Cardiac muscle cell (in vitro differentiated cells and primary cell): Measurements from ENCODE around the gene FEM1A. TPM values are rescaled to one million over a fixed set of nuclear protein-coding genes. Genes with fewer than 3 reads are reported as not detected.
"Not testable (repeated sequence)": the region's sequence is repeated elsewhere in the genome, so short reads cannot be mapped to it uniquely, and the experiment has no call there.

Source experiments
- DNase-seq, 2 donors: peaks; one replicate each; pipeline versions ENCODE4 v3.0.0 to v3.0.0-alpha.2; 2010 to 2017; ENCODE audit warnings: low read depth in 1 of 2, low spot score in 1 of 2
- H3K27ac ChIP-seq: fragments of 200-600 bp; sonication (generic); 2 replicates; pipeline ENCODE4 v1.5.1; 2016
- H3K27me3 ChIP-seq: fragments of 200-600 bp; sonication (generic); 2 replicates; pipeline ENCODE4 v1.6.0; 2016; ENCODE audit warnings: control low read depth
- H3K36me3 ChIP-seq: fragments of 200-600 bp; sonication (generic); 2 replicates; pipeline ENCODE4 v1.5.1; 2016; ENCODE audit warnings: control low read depth
- H3K4me1 ChIP-seq: fragments of 200-600 bp; sonication (generic); 2 replicates; pipeline ENCODE4 v1.8.1; 2017; ENCODE audit warnings: low read depth, mild to moderate bottlenecking, mixed run types
- H3K4me3 ChIP-seq: fragments of 200-600 bp; sonication (generic); 2 replicates; pipeline ENCODE4 v1.5.1; 2016; ENCODE audit warnings: mild to moderate bottlenecking
- H3K9me3 ChIP-seq: fragments of 200-600 bp; sonication (generic); 2 replicates; pipeline ENCODE4 v1.5.1; 2017; ENCODE audit warnings: low read depth, mild to moderate bottlenecking, control low read depth
- CTCF ChIP-seq: IDR thresholded peaks from 2 replicates; pipeline ENCODE4 v1.5.1; 2012; ENCODE audit warnings: low read depth, mild to moderate bottlenecking, low read length
- polyA plus RNA-seq: library from polyadenylated mRNA; unstranded; fragments of >200 nt; fragmentation: Nextera tagmentation; extraction: Ambion mirVana; gene quantifications from 2 replicates; pipeline ENCODE4 v1.2.1, GENCODE V29; 2016
- total RNA-seq: library from RNA; depleted of rRNA; stranded (reverse); fragments of >200 nt; gene quantifications from 2 replicates; pipeline ENCODE4 v1.2.3, GENCODE V29; 2016

Gene FEM1A
- total and polyA plus RNA-seq, 2 experiments from 2014 or later = 2.8 to 27.9 TPM

- Histone ChIP-seq H3K27me3 (no peaks in the 10 kb centered on the region), H3K4me3 (no peak overlapping the region), H3K36me3 (no peaks in the 10 kb centered on the region), H3K9me3 (no peaks in the 10 kb centered on the region), H3K4me1 (peaks cover 5% of the 10 kb centered on the region), H3K27ac (no peak overlapping the region)
- TF ChIP-seq CTCF = peak; percentile 74
- peak; percentile 48 to 86 for DNase-seq
These were observed 12.5 kb downstream of the FEM1A start for GRCh38 chr19:4803736-4804695.

- H3K4me1 ChIP-seq, H3K27me3 ChIP-seq, H3K36me3 ChIP-seq, H3K4me3 ChIP-seq, H3K27ac ChIP-seq, DNase-seq, H3K9me3 ChIP-seq: not testable (repeated sequence)
These were observed 13.6 kb downstream of the FEM1A start for GRCh38 chr19:4805140-4805539.

- TF ChIP-seq CTCF = no peak
- peaks cover 5% of the 10 kb centered on the region for H3K4me1 ChIP-seq
- DNase-seq = no peak
- H3K4me3 ChIP-seq = no peak overlapping the region
- H3K27me3 ChIP-seq = no peaks in the 10 kb centered on the region
- no peak overlapping the region for H3K27ac ChIP-seq
- no peaks in the 10 kb centered on the region for H3K36me3 ChIP-seq
- no peaks in the 10 kb centered on the region for H3K9me3 ChIP-seq
These were observed 14.8 kb downstream of the FEM1A start for GRCh38 chr19:4806384-4806783.

GRCh38 chr19:4807188-4807587 lies 15.7 kb downstream of the FEM1A start:
- no peaks in the 10 kb centered on the region for H3K9me3 ChIP-seq
- H3K36me3 ChIP-seq = no peaks in the 10 kb centered on the region
- H3K4me1 ChIP-seq = peaks cover 5% of the 10 kb centered on the region
- no peak overlapping the region for H3K4me3 ChIP-seq
- H3K27me3 ChIP-seq = no peaks in the 10 kb centered on the region
- no peak overlapping the region for H3K27ac ChIP-seq
- no peak for TF ChIP-seq CTCF
- no peak for DNase-seq

GRCh38 chr19:4811328-4812131 lies 20.0 kb downstream of the FEM1A start:
- Histone ChIP-seq H3K4me1 (no peaks in the 10 kb centered on the region), H3K27me3 (no peaks in the 10 kb centered on the region), H3K9me3 (no peaks in the 10 kb centered on the region), H3K36me3 (no peaks in the 10 kb centered on the region), H3K27ac (no peak overlapping the region), H3K4me3 (no peak overlapping the region)
- DNase-seq = peak; percentile 68 to 77
- peak; percentile 89 for TF ChIP-seq CTCF
